Stomach (tissue), 9 donors: Measurements from ENCODE around the gene CYYR1. TPM values are rescaled to one million over a fixed set of nuclear protein-coding genes. Genes with fewer than 3 reads are reported as not detected.

Experiments
- DNase-seq, 2 donors: peaks; one replicate each; pipeline versions ENCODE4 v3.0.0 to v3.0.0-alpha.2; 2013 to 2019
- H3K27ac ChIP-seq, 5 donors: fragments of 200-600 bp in 4 of 5; sonication (generic) in 4 of 5; one replicate each; pipeline ENCODE4 v1.5.1; 2013 to 2019; ENCODE audit warnings: mild to moderate bottlenecking in 1 of 5, moderate library complexity in 1 of 5
- H3K27me3 ChIP-seq, 3 donors: fragments of 200-600 bp; sonication (generic); one replicate each; pipeline ENCODE4 v1.5.1; 2017 to 2019; ENCODE audit warnings: mixed run types in 1 of 3
- H3K36me3 ChIP-seq, 4 donors: fragments of 200-600 bp; sonication (generic); 1 replicate in 3 of 4; 2 replicates in 1 of 4; pipeline ENCODE4 v1.5.1; 2016 to 2019
- H3K4me1 ChIP-seq, 4 donors: fragments of 200-600 bp; sonication (generic); one replicate each; pipeline ENCODE4 v1.5.1; 2016 to 2019
- H3K4me3 ChIP-seq, 4 donors: fragments of 200-600 bp; sonication (generic) in 3 of 4; one replicate each; pipeline ENCODE4 v1.5.1; 2016 to 2019; ENCODE audit warnings: mild to moderate bottlenecking in 1 of 4
- H3K9me3 ChIP-seq, 4 donors: fragments of 200-600 bp; sonication (generic); one replicate each; pipeline ENCODE4 v1.5.1; 2016 to 2019
- CTCF ChIP-seq, 7 experiments: fragments of 450-650 bp in 4 of 7; fragments of 200-600 bp in 3 of 7; sonication (generic) in 3 of 7; IDR thresholded peaks; one replicate each; pipeline ENCODE4 v1.5.1; 2016 to 2019; ENCODE audit warnings: antibody characterized with exemption in 7 of 7, control low read depth in 2 of 7, mild to moderate bottlenecking in 1 of 7
- EP300 ChIP-seq: sonication (generic); formaldehyde crosslinking; IDR thresholded peaks from one replicate; pipeline ENCODE4 v1.6.1; 2017; ENCODE audit warnings: antibody characterized with exemption
- POLR2A ChIP-seq, 4 donors: fragments of 450-650 bp; IDR thresholded peaks; one replicate each; pipeline ENCODE4 v1.6.1; 2016; ENCODE audit warnings: antibody characterized with exemption in 4 of 4, control low read depth in 2 of 4, mild to moderate bottlenecking in 1 of 4, moderate library complexity in 1 of 4
- POLR2AphosphoS5 ChIP-seq, 3 donors: sonication (generic); formaldehyde crosslinking; IDR thresholded peaks; one replicate each; pipeline ENCODE4 v1.6.1; 2016; ENCODE audit warnings: antibody characterized with exemption in 3 of 3
- WGBS, 5 donors: extraction: QIAGEN DNeasy Blood & Tissue Kit in 3 of 5; methylation state at CpG; one replicate each; pipeline versions ENCODE4 v1.1.5 to v1.1.7; 2013 to 2018; 5-methylcytosine and 5-hydroxymethylcytosine counted together
- intact Hi-C: fragments of 100-400 bp; cut with DNase I; formaldehyde crosslinking; loops from one replicate; pipeline ENCODE4 v1.15.1; 2023; ENCODE audit warnings: low total_unique reads
- polyA plus RNA-seq, 3 donors: library from polyadenylated mRNA; stranded (reverse); fragments of 200-250 nt; gene quantifications; one replicate each; pipeline ENCODE4 v1.2.3, GENCODE V29; 2013
- total RNA-seq, 5 donors: library from RNA; depleted of rRNA; stranded (reverse); fragments of >200 nt; gene quantifications; one replicate each; pipeline versions ENCODE4 v1.1.0 to v1.2.3, GENCODE V29; 2014 to 2016
- donor health status: healthy with polysubstance abuse.
- donor health status: Bipolar disorder and iron deficiency.
- donor health status: healthy.

Gene CYYR1
- total and polyA plus RNA-seq, 8 donors = 0.89 to 11.6 (median 6.1) TPM; not detected in 2

GRCh38 chr21:26539566-26539965 lies 33.5 kb downstream of the CYYR1 start:
- Histone ChIP-seq H3K27ac (no peak overlapping the region), H3K4me3 (no peak overlapping the region), H3K9me3 (no peaks in the 10 kb centered on the region), H3K36me3 (no peaks in the 10 kb centered on the region), H3K4me1 (no peaks in the 10 kb centered on the region), H3K27me3 (no peaks in the 10 kb centered on the region)
- TF ChIP-seq CTCF (IDR thresholded peaks at IDR 0.05) (no peak), POLR2AphosphoS5 (IDR thresholded peaks at IDR 0.05) (no peak), POLR2A (IDR thresholded peaks at IDR 0.05) (no peak), EP300 (no peak)
- DNase-seq = no peak
- 77 to 92% (median 86%) methylated on average over 2 of the region's 2 CpGs for WGBS, 5 donors
- intact Hi-C loops = no loop called here

GRCh38 chr21:26534517-26534916 lies 38.6 kb downstream of the CYYR1 start:
- TF ChIP-seq CTCF (IDR thresholded peaks at IDR 0.05) (no peak), POLR2A (IDR thresholded peaks at IDR 0.05) (no peak), POLR2AphosphoS5 (IDR thresholded peaks at IDR 0.05) (no peak), EP300 (no peak)
- H3K36me3 ChIP-seq = no peaks in the 10 kb centered on the region

GRCh38 chr21:26532208-26532607 lies 40.9 kb downstream of the CYYR1 start:
- no peaks in the 10 kb centered on the region for H3K27me3 ChIP-seq
- WGBS, 5 donors = 38 to 75% (median 65%) methylated on average over 2 of the region's 2 CpGs
- H3K36me3 ChIP-seq = no peaks in the 10 kb centered on the region
- no peaks in the 10 kb centered on the region for H3K9me3 ChIP-seq
- no peak overlapping the region for H3K27ac ChIP-seq
- TF ChIP-seq POLR2AphosphoS5 (IDR thresholded peaks at IDR 0.05) = no peak
- TF ChIP-seq EP300 = no peak
- no peak for TF ChIP-seq CTCF (IDR thresholded peaks at IDR 0.05)
- no peak for TF ChIP-seq POLR2A (IDR thresholded peaks at IDR 0.05)
- no peaks in the 10 kb centered on the region for H3K4me1 ChIP-seq
- intact Hi-C loops = no loop called here
- no peak for DNase-seq
- H3K4me3 ChIP-seq = no peak overlapping the region

More at GRCh38 chr21:26534517-26534916, 38.6 kb downstream of the CYYR1 start:
- Histone ChIP-seq H3K9me3 (no peaks in the 10 kb centered on the region), H3K27me3 (no peaks in the 10 kb centered on the region), H3K27ac (no peak overlapping the region), H3K4me3 (no peak overlapping the region), H3K4me1 (no peaks in the 10 kb centered on the region)
- 76 to 87% (median 82%) methylated on average over 4 of the region's 4 CpGs for WGBS, 5 donors
- DNase-seq = no peak
- intact Hi-C loops = no loop called here

GRCh38 chr21:26529526-26529925 lies 43.6 kb downstream of the CYYR1 start:
- Histone ChIP-seq H3K27ac (no peak overlapping the region), H3K9me3 (no peaks in the 10 kb centered on the region), H3K4me3 (no peak overlapping the region), H3K36me3 (no peaks in the 10 kb centered on the region), H3K4me1 (no peaks in the 10 kb centered on the region), H3K27me3 (no peaks in the 10 kb centered on the region)
- 28 to 60% (median 46%) methylated on average over 1 of the region's 1 CpG for whole genome bisulfite sequencing, 5 donors
- TF ChIP-seq EP300 (no peak), POLR2A (IDR thresholded peaks at IDR 0.05) (no peak), POLR2AphosphoS5 (IDR thresholded peaks at IDR 0.05) (no peak), CTCF (IDR thresholded peaks at IDR 0.05) (no peak)
- DNase-seq = no peak
- intact Hi-C loops = no loop called here
